NOMO-1 treated with DMSO at 0.1 percent for 48 hours (cell line): Measurements from ENCODE around the gene ADRA2A.

Experiments
- DNase-seq: peaks from one replicate; lab custom pipeline; 2025; ENCODE audit not compliant: unreplicated experiment; lab: John Stamatoyannopoulos, UW

Gene ADRA2A

DNA sequence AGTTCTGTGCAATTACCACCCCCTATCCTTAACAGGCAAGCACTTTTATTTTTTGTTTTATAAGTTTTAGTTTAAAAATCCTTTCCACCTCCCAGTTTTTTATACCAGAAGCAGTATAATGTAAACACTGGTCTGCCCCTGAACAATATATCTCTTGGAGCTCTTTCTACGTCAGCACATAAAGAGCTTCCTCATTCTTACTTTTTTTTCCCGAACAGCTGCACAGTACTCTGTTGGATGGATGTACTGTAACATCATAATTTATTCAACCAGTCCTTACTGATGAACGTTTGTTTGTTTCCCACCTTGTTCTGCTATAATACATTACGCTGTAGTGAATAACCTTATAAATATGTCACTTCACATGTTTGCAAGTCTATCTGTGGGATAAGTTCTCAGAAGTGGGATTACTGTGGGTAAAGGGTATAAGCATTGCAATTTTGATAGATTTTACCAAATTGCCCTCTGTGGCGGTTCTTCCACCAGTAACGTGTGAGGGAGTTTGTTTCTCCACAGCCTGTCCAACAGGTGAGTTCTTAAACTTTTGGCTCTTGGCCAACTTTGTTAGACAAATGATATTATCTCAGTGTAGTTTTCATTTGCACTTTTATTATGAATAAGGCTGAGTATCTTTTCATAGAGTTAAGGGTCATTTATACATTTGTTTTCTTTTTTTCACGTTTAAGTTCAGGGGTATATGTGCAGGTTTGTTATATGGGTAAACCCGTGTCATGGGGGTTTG lies 32.8 kb downstream of the ADRA2A start:
- no peak for DNase-seq

DNA sequence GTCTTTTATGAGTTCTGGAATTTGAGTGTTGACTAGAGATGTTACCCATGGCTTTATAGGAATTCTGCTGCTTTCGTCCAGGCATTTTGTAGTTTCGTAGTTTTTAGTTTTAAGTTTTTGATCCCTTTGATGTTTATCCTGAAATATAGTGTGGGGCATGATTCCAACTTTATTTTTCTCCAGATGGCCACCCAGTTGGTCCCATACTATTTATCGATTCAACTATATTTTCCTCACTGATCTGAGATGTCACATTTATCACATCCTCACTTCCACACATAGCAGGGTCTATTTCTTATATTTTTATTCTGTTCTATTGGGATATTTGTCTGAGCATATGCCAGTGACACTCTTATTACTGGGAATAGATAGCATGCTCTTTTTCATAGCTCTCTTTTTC lies 33.9 kb downstream of the ADRA2A start:
- no peak for DNase-seq

- DNase-seq: no peak
Observed at GRCh38 chr10:111112333-111112732, 35.5 kb downstream of the ADRA2A start.

GRCh38 chr10:111113238-111113960 lies 36.6 kb downstream of the ADRA2A start:
- no peak for DNase-seq

- no peak for DNase-seq
Observed at GRCh38 chr10:111113961-111114757, 37.3 kb downstream of the ADRA2A start.

DNA sequence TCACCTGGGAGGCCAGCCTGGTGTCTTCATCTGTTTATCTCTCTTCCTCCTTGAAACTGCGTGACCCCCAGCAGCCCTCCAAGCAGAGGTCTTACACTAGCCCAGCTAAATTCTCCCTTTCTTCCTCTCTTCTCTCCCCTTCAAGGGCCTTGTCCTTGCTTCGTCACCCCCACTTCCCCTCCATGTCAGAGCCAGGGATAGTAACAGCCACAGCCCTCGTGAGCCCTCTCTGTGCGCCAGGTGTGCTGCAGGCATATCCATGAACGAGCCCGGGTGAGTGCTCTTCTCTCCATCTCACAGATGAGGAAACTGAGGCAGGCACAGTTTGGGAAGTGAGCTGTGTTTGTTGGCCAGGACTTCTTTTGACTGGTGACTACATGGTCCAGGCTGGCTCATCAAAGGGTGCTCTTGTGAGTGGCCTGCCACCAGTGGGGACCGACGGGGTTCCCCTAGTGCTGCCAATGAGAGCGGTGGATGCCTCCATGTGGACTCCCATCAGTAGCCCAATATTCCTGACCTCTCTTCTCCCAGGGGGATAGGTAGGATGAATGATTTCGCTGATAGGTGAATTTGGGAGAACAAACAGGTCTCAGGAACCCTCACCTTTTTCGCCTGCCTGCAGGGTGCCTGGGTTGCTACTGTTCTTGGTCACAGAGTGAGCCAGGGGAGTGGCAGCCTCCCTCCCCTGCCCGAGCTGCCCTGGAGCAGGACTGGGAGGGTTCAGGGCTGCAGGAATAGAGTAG lies 38.1 kb downstream of the ADRA2A start:
- no peak for DNase-seq

- no peak for DNase-seq
Observed at GRCh38 chr10:111116211-111116610, 39.4 kb downstream of the ADRA2A start.

GRCh38 chr10:111116762-111117445 lies 40.1 kb downstream of the ADRA2A start:
- no peak for DNase-seq

- no peak for DNase-seq
Observed at GRCh38 chr10:111117528-111118277, 40.9 kb downstream of the ADRA2A start.

DNA sequence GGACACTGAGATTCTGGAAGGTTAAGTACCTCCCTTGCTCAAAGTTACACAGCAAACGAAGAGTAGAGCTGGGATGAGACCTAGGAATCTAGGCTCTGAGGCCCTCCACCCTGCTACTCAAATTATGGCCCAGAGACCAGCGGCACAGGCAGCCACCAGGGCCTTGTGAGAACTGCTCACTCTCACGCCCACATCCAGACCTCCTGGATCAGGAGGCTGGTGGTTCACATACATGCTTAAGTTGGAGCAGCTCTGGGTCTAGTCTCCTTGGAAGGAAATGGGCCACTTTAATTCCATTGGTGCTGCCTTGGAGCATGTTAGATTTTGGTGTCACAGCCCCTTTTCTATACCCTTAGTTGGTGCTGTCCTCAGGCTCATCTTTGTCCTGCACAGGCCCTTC lies 41.9 kb downstream of the ADRA2A start:
- no peak for DNase-seq

DNA sequence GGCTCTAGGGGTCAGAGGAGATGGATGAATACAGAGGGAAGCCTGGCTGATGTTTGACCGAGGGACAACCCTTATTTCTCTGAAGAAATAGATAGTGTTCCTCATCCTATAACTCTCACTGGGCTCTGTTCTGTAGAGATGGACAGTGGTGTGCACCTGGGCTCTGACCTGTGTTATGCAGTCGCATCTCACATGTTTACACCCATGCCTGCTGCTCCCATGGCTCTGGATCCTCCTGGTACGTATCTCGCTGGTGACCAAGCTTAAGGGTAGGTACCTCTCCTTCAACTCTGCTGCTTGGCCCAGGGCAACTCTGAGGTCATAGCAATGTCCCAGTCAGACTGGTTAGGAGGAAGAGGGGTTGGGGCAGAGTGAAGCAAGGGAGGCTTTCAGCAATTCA lies 42.8 kb downstream of the ADRA2A start:
- DNase-seq: no peak

DNA sequence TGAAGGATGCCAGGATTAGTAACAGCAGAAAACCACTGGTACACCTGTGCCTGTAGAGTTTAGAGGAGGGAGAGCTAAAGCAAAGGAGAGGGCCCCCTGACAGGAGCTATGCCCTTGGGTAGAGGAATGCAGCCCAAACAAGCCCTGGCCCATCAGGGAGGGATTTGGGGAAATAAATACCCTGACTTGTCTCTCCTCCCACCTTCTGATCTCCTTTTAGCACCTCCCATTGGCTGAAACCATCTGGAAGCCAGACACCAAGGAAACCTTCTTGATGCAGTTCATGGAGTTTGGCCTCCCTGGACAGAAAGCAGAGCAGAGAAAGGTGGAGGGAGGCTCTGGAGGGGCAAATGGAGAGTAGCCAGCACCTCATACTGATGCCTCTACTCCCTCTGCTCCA lies 45.3 kb downstream of the ADRA2A start:
- no peak for DNase-seq

- DNase-seq: no peak
Observed at GRCh38 chr10:111123883-111124282, 47.1 kb downstream of the ADRA2A start.

GRCh38 chr10:111125102-111125501 lies 48.3 kb downstream of the ADRA2A start:
- no peak for DNase-seq

DNA sequence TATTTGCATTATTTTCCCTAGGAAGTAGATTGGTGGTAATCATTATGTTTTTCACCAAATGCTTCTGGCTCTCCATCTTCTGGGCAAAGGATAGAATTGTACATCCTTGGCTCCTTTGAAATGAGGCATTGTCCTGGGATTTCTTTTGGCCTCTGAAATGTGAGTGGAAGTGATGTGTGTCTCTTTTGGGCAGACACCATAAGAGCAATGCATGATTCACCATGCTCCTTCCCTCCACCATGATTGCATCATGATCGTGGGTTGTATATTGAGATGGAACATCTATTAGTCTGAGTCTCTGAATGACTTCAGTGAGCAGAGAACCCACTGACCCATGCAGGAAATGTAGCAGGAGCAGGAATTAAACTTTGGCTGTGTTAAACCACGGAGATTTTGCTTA lies 49.2 kb downstream of the ADRA2A start:
- DNase-seq: no peak

GRCh38 chr10:111127081-111127848 lies 50.4 kb downstream of the ADRA2A start:
- no peak for DNase-seq

DNA sequence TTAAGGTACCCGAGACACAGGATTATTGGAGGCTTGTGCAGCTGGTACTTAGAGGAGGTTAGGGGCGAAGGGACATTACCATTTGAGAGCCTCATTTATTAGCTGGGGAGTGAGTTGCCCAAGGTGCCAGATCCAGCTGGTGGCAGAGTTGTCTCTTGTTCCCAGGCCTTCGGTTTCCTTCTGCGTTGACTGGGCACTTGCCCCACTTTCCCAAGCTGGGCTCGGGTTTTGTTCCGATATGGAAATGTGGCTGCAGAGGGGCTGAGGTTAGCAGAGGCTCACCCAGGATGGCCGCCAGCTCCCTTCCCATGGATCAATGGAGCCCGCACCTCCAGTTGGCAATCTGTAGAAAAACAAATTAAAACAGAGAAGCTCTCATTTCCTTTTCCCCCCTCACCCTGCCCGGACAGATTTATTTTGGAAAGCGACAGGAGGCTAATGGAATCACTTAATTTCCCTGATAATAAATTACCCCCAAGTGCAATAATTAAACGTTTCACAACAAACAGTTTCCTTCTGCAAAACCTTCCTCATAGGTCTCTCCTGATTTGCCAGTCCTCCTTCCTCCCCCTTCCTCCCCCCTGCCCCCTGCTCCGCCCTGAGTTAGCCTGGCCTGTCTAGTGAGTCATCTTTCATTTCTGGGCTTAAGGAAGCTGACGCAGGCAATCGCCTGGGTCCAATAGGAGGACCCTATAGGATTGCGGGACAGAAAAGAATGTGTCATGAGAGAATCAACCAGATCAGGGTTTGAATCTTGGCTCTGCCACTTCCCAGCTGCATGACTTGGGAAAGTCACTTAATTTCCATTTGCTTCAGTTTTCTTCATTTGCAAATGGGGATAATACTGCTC lies 51.7 kb downstream of the ADRA2A start:
- peak; percentile 75 for DNase-seq

- DNase-seq: no peak
Observed at GRCh38 chr10:111129363-111129762, 52.5 kb downstream of the ADRA2A start.
